CD4-positive, alpha-beta T cell treated with Interleukin-6 at 100 ng/mL for 8 hours (primary cell): ENCODE measurements around the gene ARL16.

Experiments
- DNase-seq: peaks from one replicate; pipeline ENCODE4 v3.0.0-alpha.2; 2020; ENCODE audit warnings: mixed read lengths, low spot score

ARL16 gene, protein sequence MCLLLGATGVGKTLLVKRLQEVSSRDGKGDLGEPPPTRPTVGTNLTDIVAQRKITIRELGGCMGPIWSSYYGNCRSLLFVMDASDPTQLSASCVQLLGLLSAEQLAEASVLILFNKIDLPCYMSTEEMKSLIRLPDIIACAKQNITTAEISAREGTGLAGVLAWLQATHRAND

GRCh38 chr17:81683584-81684441 is at the start of gene ARL16, which contains the start of gene HGS:
TSS of gene ARL16 (minus strand) at chr17:81683797. CDS start at chr17:81683753, 44 bp downstream.
TSS of gene HGS (plus strand) at chr17:81684011. CDS start at chr17:81684067, 56 bp downstream.
- peak; percentile 96 for DNase-seq

GRCh38 chr17:81727324-81728031 is 43.9 kb upstream of the ARL16 start:
- no peak for DNase-seq

DNA sequence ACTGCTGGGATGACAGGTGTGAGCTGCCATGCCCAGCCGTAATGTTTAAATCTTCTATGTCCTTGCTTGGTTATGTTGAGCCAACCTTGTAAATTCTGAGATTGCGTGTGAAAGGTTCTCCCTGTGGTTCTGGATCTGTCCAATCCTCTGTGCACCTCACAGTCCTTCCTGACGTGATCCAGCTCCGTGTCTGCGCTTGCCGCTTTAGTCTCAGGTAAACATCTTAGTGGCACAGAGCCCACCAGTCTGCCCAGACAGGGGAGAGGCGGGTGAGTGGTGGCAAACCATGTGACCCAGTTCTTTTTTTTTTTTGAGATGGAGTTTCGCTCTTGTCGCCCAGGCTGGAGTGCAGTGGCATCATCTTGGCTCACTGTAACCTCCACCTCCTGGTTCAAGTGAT is 42.4 kb upstream of the ARL16 start:
- DNase-seq = no peak

DNA sequence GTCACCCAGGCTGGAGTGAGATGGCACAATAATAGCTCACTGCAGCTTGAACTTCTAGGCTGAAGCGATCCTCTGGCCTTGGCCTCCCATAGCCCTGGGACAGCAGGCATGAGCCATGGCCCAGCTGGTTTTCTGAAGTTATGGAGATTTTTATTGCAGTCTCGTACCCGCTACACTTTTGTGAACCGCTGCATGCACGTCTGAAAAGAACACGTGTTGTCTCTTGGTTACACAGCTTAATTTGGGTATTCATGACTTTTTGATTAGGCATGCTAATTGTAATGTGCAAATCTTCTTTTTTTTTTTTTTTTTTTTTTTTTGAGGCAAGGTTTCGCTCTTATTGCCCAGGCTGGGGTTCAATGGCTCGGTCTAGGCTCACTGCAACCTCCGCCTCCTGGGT is 41.8 kb upstream of the ARL16 start:
- no peak for DNase-seq

DNA sequence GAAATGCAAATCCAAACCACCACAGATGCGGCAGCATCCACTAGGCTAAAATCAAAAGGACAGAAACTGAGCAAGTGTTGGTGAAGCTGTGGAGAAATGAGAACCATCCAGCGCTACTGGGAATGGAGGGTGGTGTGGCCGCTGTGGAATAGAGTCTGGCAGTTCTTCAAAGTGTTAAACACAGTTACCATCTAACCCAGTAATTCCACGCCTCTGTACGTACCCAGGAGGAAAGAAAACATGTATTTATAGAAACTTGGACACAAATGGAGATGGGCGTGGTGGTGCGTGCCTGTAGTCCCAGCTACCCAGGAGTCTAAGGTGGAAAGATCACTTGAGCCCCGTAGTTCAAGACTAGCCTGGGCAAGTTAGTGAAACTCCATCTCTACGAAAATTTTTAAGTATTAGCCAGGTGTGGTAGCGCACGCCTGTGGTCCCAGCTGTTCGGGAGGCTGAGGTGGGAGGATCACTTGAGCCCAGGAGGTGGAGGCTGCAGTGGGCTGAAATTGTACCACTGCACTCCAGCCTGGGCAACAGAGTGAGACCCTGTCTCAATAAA is 40.1 kb upstream of the ARL16 start:
- DNase-seq = no peak

- DNase-seq = no peak
Measured at GRCh38 chr17:81722184-81723120, 38.9 kb upstream of the ARL16 start.

GRCh38 chr17:81720267-81721071 is 36.9 kb upstream of the ARL16 start:
- no peak for DNase-seq

DNA sequence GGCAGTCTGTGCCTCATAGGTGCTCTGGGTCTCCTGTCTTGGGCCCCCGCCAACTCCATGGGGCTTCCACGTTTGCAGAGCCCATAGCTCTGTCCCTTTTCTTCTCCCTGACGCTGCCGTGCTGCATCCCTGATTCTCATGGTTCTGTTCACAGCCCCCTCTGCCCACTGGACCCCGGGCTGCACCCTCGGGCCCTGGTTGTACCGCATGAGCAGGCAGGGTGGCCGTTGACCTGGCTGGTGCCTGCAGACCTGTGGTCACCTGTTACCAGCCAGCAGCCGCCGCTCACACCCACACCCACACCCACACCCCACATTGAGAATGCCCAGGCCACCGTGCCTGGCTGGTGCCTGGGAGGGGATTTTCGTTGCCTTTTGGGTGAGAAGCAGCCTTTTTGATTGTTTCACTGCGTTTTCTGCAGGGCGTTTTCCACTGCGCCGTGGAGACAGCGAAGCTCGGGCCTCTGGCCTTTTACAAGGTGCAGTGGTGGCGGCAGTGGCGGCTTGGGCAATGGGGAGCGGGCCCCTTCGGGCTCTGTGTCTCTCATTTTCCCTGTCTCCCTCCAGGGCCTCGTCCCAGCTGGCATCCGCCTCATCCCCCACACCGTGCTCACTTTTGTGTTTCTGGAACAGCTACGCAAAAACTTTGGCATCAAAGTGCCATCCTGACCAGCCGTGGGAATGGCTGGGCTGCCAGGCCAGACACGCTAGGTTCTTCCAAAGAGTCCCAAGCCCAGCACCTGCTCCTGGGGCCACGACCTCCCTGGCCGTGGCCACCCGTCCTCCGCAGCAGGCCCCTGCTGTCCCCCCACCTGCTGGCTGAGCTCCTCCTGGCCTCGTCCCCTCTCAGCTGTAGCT is 36.0 kb upstream of the ARL16 start:
- no peak for DNase-seq

- DNase-seq = no peak
Measured at GRCh38 chr17:81717766-81718089, 34.1 kb upstream of the ARL16 start.

DNA sequence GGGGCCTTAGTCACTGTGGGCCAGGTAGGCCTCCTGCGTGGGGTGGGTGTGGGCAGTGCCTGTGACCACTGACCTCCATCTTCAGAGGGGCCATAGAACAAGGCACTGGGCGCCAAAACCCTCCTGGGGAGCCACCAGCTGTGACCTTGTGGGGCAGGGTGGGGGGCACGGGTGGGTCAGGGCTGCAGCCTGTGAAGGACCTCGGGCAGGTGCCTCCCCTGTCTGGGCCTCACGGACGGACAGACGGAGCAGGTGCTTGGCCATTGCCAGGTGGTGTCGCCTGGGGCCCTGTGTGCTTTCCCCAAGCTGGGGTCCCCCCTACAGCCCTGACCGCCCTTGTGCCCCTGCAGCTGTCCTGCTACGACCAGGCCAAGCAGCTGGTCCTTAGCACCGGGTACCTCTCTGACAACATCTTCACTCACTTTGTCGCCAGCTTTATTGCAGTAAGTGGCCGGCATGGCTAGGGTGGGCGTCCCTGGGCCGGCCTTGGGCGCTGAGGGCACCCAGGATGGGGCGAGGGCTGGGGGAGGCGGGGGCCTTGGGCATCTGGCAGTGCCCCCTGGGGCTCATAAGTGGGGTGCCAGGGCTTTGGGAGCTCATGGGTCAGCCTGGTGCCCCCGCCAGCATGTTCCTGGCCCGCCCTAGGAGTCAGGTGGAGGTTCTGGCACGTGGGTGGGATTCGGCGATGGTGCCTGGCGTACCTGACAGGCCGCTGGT is 33.6 kb upstream of the ARL16 start:
- no peak for DNase-seq

- DNase-seq = no peak
Measured at GRCh38 chr17:81716674-81716996, 33.0 kb upstream of the ARL16 start.

DNA sequence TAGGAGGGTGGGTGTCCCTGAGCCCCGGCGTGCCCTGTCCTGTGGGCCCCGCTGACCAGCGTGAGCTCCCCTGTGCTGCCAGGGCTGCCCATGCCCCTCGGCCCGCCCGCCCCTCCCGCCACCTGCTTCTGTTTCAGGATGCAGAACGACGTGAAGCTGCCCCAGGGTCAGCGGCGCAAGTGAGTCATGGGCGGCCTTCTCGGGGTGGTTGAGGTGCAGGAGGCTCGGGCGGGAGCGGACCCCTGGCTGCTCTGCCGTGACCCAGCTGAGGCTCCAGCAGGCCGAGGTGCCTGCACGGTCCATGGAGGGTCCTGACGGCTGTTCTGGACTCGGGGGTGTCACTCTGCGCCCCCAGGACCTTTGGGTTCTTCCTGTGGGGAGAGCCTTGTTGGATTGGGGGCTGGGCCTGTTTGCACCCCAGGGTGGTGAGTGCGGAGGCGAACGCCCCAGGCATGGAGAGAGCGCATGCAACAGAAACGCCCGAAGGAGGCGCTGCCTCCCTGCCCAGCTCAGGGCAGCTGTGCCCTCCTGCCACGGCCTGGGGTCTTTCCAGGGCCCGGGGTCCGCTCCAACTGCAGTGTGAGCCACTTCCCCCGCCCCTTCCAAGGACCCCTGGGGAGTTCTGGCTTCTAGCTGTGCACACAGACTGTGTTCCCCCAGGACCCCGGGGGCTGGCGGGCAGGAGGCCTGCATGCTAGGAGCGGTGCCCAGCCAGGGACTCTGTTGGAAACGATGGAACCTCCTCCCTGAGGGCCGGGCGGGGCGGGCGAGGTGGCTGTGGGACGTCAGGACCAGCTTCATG is 32.5 kb upstream of the ARL16 start:
- DNase-seq = no peak

GRCh38 chr17:81715107-81715871 is 31.7 kb upstream of the ARL16 start:
- no peak for DNase-seq

DNA sequence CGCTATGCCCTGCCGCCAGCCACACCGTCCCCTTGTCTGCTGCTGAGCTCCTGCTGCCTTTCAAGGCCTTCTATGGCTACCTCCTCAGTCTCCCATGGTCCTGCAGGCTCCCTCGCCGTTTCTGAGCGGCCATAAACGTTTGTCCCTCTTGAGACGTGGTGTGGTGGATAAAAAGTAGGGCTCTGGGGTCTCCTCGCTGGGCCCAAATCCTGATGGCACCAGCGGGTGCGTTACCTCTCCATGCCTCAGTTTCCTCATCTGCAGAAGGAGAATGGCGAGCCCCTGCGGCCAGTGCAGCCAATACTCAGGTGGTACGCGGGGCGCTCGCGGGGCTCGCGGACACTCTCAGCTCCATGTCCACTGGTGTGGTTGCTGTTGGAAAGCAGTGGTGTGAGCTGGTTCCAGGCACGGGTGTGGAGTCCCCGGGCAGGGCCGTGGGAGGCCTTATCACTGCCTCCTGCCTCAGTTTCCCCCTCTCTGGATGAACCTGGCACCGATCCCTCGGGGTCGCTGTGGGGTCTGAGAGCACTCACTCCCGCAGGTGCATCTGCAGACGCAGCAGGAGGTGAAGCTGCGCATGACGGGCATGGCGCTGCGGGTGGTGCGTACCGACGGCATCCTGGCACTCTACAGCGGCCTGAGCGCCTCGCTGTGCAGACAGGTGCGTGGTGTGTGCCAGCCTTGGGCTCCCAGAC is 31.0 kb upstream of the ARL16 start:
- DNase-seq = no peak

GRCh38 chr17:81713556-81714411 is 30.2 kb upstream of the ARL16 start:
- DNase-seq = no peak

- no peak for DNase-seq
Measured at GRCh38 chr17:81713004-81713555, 29.5 kb upstream of the ARL16 start.
